ENCODE results near the gene IL10RA.

Gene IL10RA

DNA sequence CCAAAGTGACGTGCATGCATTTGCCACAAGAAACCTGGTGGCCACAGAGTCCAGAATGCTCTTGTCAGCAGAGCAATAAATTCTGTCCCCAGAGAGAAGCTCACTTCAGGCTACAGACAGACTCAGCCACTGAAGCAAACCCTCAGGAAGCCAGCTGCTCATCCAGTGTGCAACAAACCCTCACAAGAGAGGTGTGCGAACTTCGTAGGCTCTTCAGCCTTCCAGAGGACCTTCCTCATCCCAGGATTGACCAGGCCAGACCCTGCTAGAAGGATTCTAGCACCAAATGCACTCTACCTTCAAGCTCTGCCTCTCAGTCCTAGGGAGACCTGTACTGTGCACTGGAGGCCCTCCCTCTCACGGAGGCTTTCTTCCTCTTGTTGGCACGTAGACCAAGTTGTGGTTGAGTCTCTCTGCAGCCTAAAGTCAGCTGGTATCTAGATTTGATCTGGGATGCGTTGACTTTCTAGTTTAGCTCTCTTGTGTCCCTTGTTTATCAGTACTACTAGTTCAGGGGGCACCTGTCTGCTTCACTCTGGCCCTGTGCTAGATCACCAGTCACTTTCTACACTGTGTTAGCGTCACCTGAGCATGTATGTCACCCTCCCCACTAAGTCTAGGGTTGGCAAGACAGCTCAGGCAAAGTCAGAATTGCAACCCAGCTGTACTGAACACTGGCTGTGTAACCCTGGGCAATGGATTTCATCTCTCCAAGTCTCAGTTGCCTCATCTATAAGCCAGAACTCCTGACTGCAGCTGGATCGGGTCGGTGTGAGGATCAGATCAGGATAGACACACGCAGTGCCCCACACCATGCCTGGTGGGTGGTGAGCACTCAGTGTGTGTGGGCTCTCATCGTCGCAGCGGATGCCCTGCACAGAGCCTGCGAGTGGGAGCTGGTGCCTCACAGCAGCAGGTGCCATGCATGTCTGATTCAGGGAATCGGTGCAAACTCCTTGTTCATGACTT, 34.9 kb upstream of the IL10RA start:
- no peak overlapping the region for H3K4me3 ChIP-seq (ENCODE audit: low read depth, low read length)
- no peak for DNase-seq (ENCODE audit: low read depth)
- TF ChIP-seq, protein P1, sequence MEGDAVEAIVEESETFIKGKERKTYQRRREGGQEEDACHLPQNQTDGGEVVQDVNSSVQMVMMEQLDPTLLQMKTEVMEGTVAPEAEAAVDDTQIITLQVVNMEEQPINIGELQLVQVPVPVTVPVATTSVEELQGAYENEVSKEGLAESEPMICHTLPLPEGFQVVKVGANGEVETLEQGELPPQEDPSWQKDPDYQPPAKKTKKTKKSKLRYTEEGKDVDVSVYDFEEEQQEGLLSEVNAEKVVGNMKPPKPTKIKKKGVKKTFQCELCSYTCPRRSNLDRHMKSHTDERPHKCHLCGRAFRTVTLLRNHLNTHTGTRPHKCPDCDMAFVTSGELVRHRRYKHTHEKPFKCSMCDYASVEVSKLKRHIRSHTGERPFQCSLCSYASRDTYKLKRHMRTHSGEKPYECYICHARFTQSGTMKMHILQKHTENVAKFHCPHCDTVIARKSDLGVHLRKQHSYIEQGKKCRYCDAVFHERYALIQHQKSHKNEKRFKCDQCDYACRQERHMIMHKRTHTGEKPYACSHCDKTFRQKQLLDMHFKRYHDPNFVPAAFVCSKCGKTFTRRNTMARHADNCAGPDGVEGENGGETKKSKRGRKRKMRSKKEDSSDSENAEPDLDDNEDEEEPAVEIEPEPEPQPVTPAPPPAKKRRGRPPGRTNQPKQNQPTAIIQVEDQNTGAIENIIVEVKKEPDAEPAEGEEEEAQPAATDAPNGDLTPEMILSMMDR (IDR thresholded peaks at IDR 0.05; ENCODE audit: low read depth, low read length, missing control alignments): no peak

DNA sequence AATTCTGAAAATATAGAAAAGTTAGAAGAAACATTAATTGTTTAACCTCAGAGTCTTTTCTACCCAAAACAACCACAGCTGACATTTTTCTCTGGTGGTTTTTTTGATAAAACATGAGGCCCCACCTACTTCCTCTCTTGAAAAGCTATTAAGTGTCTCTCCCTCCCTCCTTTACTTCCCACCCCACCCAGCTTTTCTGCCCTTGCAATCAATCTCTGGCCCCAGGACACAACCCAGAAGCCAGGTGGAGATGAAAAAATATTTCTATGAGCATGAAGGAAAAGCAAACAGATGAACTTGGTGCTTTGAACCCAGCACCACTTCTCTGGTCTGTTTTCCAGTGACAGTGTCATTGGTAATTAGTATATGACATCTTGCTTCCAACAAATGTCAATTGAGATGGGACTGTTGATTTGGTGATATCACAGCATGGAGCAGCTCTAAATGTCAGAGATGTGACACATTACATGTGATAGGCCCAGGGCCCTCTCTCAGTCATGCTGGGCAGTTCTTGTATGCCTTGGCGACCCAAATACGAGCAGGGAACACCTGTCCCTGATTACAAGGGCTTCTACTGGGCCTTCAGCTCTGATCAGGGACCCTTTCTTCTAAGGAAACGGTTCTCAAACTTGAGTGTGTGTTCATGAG, 33.0 kb upstream of the IL10RA start:
- TF ChIP-seq, protein P1 (IDR thresholded peaks at IDR 0.05; ENCODE audit: low read depth, low read length, missing control alignments): no peak
- no peak for DNase-seq (ENCODE audit: low read depth)
- H3K4me3 ChIP-seq (ENCODE audit: low read depth, low read length): no peak overlapping the region

DNA sequence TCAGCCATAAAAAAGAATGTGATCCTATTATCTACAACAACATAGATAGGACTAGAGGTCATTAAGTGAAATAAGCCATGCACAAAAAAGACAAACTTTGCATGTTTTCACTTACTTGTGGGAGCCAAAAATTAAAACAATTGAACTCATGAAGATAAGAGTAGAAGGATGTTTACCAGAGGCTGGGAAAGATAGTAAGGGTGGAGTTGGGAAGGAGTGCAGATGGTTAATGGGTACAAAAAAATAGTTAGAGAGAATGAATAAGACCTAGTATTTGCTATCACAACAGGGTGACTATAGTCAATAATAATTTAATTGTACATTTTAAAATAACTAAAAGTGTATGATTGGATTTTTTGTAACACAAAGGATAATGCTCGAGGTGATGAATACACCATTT, 27.2 kb upstream of the IL10RA start:
- DNase-seq (ENCODE audit: low read depth): no peak
- TF ChIP-seq, protein P1 (IDR thresholded peaks at IDR 0.05; ENCODE audit: low read depth, low read length, missing control alignments): no peak
- no peak overlapping the region for H3K4me3 ChIP-seq (ENCODE audit: low read depth, low read length)

DNA sequence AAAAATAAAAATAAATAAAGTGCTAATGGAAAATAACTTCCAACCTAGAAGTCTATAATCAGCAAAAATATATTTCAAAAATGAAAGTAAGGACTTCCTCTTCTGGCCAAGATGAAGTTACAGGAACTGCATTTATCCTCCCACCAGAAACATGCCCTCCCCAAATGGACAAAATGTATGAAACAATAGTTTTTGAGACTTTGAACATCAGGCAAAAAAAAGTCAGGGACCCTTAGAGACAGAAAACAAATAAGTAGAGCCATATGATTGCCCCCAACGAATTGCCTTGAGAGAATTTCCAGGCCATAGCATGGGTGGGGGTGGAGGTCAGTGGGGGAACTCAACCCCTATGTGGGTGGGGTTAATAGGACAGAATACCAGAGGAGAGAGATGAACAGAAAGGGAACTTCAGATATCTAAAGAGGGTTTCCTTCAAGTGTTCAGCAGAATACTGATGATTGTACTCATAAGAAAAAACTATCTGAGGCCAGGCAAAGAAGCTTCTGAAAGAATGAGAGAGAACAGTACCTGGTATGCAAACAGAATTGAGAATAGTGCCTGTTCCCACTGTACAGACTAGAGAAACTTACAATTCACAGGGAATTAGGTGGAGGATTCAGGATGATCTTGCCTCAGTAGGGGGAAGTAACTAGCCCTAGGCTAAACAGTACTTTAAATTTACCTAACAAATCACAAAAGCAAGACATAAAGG, 26.6 kb upstream of the IL10RA start:
- H3K4me3 ChIP-seq (ENCODE audit: low read depth, low read length): no peak overlapping the region
- no peak for DNase-seq (ENCODE audit: low read depth)
- TF ChIP-seq, protein P1 (IDR thresholded peaks at IDR 0.05; ENCODE audit: low read depth, low read length, missing control alignments): no peak

DNA sequence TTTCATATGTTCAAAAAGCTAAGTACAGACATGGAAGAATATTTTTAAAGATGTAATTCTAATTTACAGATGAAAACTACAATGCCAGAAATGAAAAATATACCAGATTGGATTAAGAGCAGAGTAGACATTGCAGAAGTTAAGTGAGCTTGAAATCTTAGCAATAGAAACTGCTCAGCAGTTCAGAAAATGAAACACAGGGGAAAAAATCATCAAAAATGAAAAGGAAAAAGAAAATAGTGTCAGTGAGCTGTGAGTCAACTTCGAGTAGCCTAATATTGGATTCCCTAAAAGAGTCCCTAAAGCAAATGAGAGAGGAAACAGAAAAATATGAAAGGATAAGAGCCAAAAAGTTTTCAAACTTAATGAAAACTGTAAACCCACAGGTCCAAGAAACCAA, 25.8 kb upstream of the IL10RA start:
- TF ChIP-seq, protein P1 (IDR thresholded peaks at IDR 0.05; ENCODE audit: low read depth, low read length, missing control alignments): no peak
- H3K4me3 ChIP-seq (ENCODE audit: low read depth, low read length): no peak overlapping the region
- no peak for DNase-seq (ENCODE audit: low read depth)

DNA sequence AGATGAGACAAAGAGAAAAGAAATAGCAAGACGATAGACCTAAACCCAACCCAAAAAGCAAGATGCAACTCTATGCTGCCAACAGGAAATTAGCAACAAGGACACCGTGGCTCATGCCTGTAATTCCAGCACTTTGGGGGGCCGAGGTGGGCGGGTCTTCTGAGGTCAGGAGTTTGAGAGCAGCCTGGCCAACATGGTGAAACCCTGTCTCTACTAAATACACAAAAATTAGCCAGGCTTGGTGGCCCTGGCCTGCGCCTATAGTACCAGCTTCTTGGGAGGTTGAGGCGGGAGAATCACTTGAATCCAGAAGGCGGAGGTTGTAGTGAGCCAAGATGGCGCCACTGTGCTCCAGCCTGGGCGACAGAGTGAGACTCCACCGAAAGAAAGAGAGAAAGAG, 24.3 kb upstream of the IL10RA start:
- DNase-seq (ENCODE audit: low read depth): no peak
- TF ChIP-seq, protein P1 (IDR thresholded peaks at IDR 0.05; ENCODE audit: low read depth, low read length, missing control alignments): no peak
- H3K4me3 ChIP-seq (ENCODE audit: low read depth, low read length): no peak overlapping the region

Data from GM12864 (cell line).